PC-9 (cell line): ENCODE measurements around the gene CPD. TPM values are rescaled to one million over a fixed set of nuclear protein-coding genes. Genes with fewer than 3 reads are reported as not detected.

Experiments
- BruUV-seq: library from RNA; stranded (reverse); fragments of 400-500 nt; replicated peaks from 2 replicates; lab custom pipeline; 2021; lab: Mats Ljungman, UMichigan
- CTCF ChIA-PET: fragments of 300-600 bp; sonication (Branson Sonifier 250); formaldehyde crosslinking; loops from one replicate; lab custom pipeline; 2022; ENCODE audit warnings: antibody characterized with exemption; lab: Charles Lee
- POLR2A ChIA-PET: fragments of 300-600 bp; sonication (Branson Sonifier 250); formaldehyde crosslinking; loops from one replicate; lab custom pipeline; 2022; ENCODE audit warnings: antibody characterized with exemption; ENCODE audit not compliant: unreplicated experiment; lab: Charles Lee
- DNase-seq, 2 experiments: peaks; one replicate each; pipeline versions ENCODE4 v3.0.0 to v3.0.0-alpha.2; 2015 to 2022; ENCODE audit warnings: mixed read lengths in 1 of 2
- H2AFZ ChIP-seq: fragments of 200-600 bp; sonication (generic); 2 replicates; pipeline ENCODE4 v1.8.1; 2017; ENCODE audit warnings: antibody characterized with exemption
- H3F3A ChIP-seq: fragments of 200-600 bp; sonication (generic); 2 replicates; pipeline ENCODE4 v1.8.1; 2017; ENCODE audit warnings: antibody characterized with exemption, mild to moderate bottlenecking, low read depth; ENCODE audit not compliant: insufficient read depth
- H3K27ac ChIP-seq: fragments of 200-600 bp; sonication (generic); 2 replicates; pipeline ENCODE4 v1.6.1; 2016; ENCODE audit warnings: mixed run types
- H3K27me3 ChIP-seq: fragments of 200-600 bp; sonication (generic); 2 replicates; pipeline ENCODE4 v1.6.1; 2016; ENCODE audit warnings: low read depth, mixed run types; ENCODE audit not compliant: insufficient read depth
- H3K36me3 ChIP-seq: fragments of 200-600 bp; sonication (generic); 2 replicates; pipeline ENCODE4 v1.6.1; 2016; ENCODE audit warnings: low read depth, mixed run types
- H3K4me1 ChIP-seq: fragments of 200-600 bp; sonication (generic); replicated peaks from 2 replicates; pipeline ENCODE4 v1.6.1; 2016; ENCODE audit warnings: mixed run types; ENCODE audit not compliant: insufficient read depth
- H3K4me2 ChIP-seq: fragments of 200-600 bp; sonication (generic); 2 replicates; pipeline ENCODE4 v1.6.1; 2017; ENCODE audit warnings: mixed run types
- H3K4me3 ChIP-seq: fragments of 200-600 bp; sonication (generic); 2 replicates; pipeline ENCODE4 v1.6.1; 2016; ENCODE audit warnings: mixed run types
- H3K79me2 ChIP-seq: fragments of 200-600 bp; sonication (generic); 2 replicates; pipeline ENCODE4 v1.6.1; 2017; ENCODE audit warnings: low read depth, mixed run types
- H3K9me2 ChIP-seq: fragments of 200-600 bp; sonication (generic); 2 replicates; pipeline ENCODE4 v1.8.1; 2017; ENCODE audit warnings: mild to moderate bottlenecking; ENCODE audit not compliant: insufficient read depth
- H3K9me3 ChIP-seq: fragments of 200-600 bp; sonication (generic); 2 replicates; pipeline ENCODE4 v1.8.1; 2016; ENCODE audit warnings: low read depth; ENCODE audit not compliant: insufficient read depth
- H4K20me1 ChIP-seq: fragments of 200-600 bp; sonication (generic); 2 replicates; pipeline ENCODE4 v1.8.1; 2017; ENCODE audit not compliant: insufficient read depth
- CTCF ChIP-seq: fragments of 200-600 bp; sonication (generic); conservative IDR thresholded peaks from 2 replicates; pipeline ENCODE4 v1.6.1; 2017; ENCODE audit warnings: mixed run types, antibody characterized with exemption, mild to moderate bottlenecking, moderate library complexity
- EZH2 ChIP-seq: fragments of 200-600 bp; sonication (generic); IDR thresholded peaks from 2 replicates; pipeline ENCODE4 v1.8.0; 2017; ENCODE audit warnings: antibody characterized with exemption, low read depth
- intact Hi-C: fragments of 100-400 bp; cut with micrococcal nuclease; formaldehyde crosslinking; loops from one replicate; pipeline ENCODE4 v1.10.0; 2022; ENCODE audit not compliant: unreplicated experiment
- total RNA-seq: library from RNA; stranded (reverse); gene quantifications from 2 replicates; pipeline ENCODE4 v1.2.3, GENCODE V29; 2021

The CPD gene
- total RNA-seq, 1 experiment from 2014 or later = 55.0 TPM

- H3K4me1 ChIP-seq = peaks cover 11% of the 10 kb centered on the region
- intact Hi-C loops = loop anchor here (1.0 to 10.0 kb wide), 3 partner anchors 136 to 362 kb away; partner anchors contain the start of gene NSRP1
- no peak overlapping the region for H3K27ac ChIP-seq
- no peak for DNase-seq
- H3K36me3 ChIP-seq = peaks cover 15% of the 10 kb centered on the region; the same call in 1 of the 2 replicates
- peak overlapping the region; percentile 97 for H2AFZ ChIP-seq
- H3F3A ChIP-seq = peaks cover 15% of the 10 kb centered on the region; the same call in 1 of the 2 replicates
- peak overlapping the region; percentile 95 for H3K4me2 ChIP-seq
- TF ChIP-seq CTCF (no peak), EZH2 (no peak)
- H3K9me3 ChIP-seq = no peaks in the 10 kb centered on the region
- H3K27me3 ChIP-seq = no peaks in the 10 kb centered on the region
- peak overlapping the region; percentile 98; the same call in 1 of the 2 replicates for H3K4me3 ChIP-seq
- peaks cover 22% of the 10 kb centered on the region for H3K79me2 ChIP-seq
- ChIA-PET CTCF (interaction anchor here (0.5 to 2.1 kb wide), 5 partner anchors 132 to 333 kb away, joined by 3 to 10 read pairs (median 4); no protein-coding TSS in a partner anchor), POLR2A (interaction anchor here (0.5 to 0.9 kb wide), 5 partner anchors 39 to 545 kb away, joined by 3 to 10 read pairs (median 5); partner anchors contain the start of gene CRLF3)
- no peaks in the 10 kb centered on the region for H3K9me2 ChIP-seq
- BruUV-seq = no TSS peak
- H4K20me1 ChIP-seq = no peaks in the 10 kb centered on the region
Measured at GRCh38 chr17:30476726-30477082, 98.0 kb downstream of the CPD start.

- TF ChIP-seq EZH2 (no peak), CTCF (peak; percentile 78)
- peaks cover 17% of the 10 kb centered on the region; the same call in 1 of the 2 replicates for H3K36me3 ChIP-seq
- H3K4me2 ChIP-seq = peak within 1 kb of the TSS; percentile 95
- no peaks in the 10 kb centered on the region for H4K20me1 ChIP-seq
- H3K27me3 ChIP-seq = no peaks in the 10 kb centered on the region
- no TSS peak for BruUV-seq
- peak within 1 kb of the TSS; percentile 97 for H2AFZ ChIP-seq
- peaks cover 11% of the 10 kb centered on the region for H3K4me1 ChIP-seq
- intact Hi-C loops = loop anchor here (1.0 to 10.0 kb wide), 3 partner anchors 137 to 362 kb away; partner anchors contain the start of gene NSRP1
- H3K9me3 ChIP-seq = no peaks in the 10 kb centered on the region
- peaks cover 12% of the 10 kb centered on the region; the same call in 1 of the 2 replicates for H3F3A ChIP-seq
- peak within 1 kb of the TSS; percentile 98 for H3K4me3 ChIP-seq
- ChIA-PET POLR2A (interaction anchor here (0.5 to 0.9 kb wide), 5 partner anchors 40 to 546 kb away, joined by 3 to 8 read pairs (median 5); partner anchors contain the start of genes CRLF3 and RNF135), CTCF (interaction anchor here (0.7 to 2.1 kb wide), 4 partner anchors 133 to 233 kb away, joined by 3 to 10 read pairs (median 4); no protein-coding TSS in a partner anchor)
- H3K9me2 ChIP-seq = no peaks in the 10 kb centered on the region
- peaks cover 22% of the 10 kb centered on the region for H3K79me2 ChIP-seq
- H3K27ac ChIP-seq = peak within 1 kb of the TSS; percentile 45; the same call in 1 of the 2 replicates
- peak; percentile 86 for DNase-seq
Measured at GRCh38 chr17:30477083-30477773, 98.5 kb downstream of the CPD start, which contains the start of gene GOSR1. Gene GOSR1, plus strand, starts transcription at chr17:30477408. Its CDS starts 26 bp downstream, at chr17:30477434.

- Histone ChIP-seq H3K9me2 (no peaks in the 10 kb centered on the region), H3K4me2 (peak overlapping the region; percentile 95), H2AFZ (peak overlapping the region; percentile 97), H3K79me2 (peaks cover 22% of the 10 kb centered on the region), H3K4me1 (peaks cover 11% of the 10 kb centered on the region), H3F3A (peaks cover 12% of the 10 kb centered on the region; the same call in 1 of the 2 replicates), H3K27ac (peak overlapping the region; percentile 45; the same call in 1 of the 2 replicates), H3K9me3 (no peaks in the 10 kb centered on the region), H4K20me1 (peaks cover 4% of the 10 kb centered on the region; the same call in 1 of the 2 replicates), H3K4me3 (peak overlapping the region; percentile 98), H3K27me3 (no peaks in the 10 kb centered on the region), H3K36me3 (peaks cover 21% of the 10 kb centered on the region; the same call in 1 of the 2 replicates)
- BruUV-seq = no TSS peak
- ChIA-PET CTCF (interaction anchor here (0.6 to 2.1 kb wide), 3 partner anchors 12 to 137 kb away, joined by 3 to 10 read pairs (median 7); no protein-coding TSS in a partner anchor), POLR2A (interaction anchor here (0.6 to 0.9 kb wide), 2 partner anchors 182 to 347 kb away, joined by 4 to 5 read pairs; partner anchors contain the start of gene CRLF3)
- TF ChIP-seq CTCF (no peak), EZH2 (no peak)
- DNase-seq = no peak
- intact Hi-C loops = loop anchor here (1.0 to 10.0 kb wide), 3 partner anchors 137 to 363 kb away; partner anchors contain the start of gene NSRP1
Measured at GRCh38 chr17:30477774-30478115, 99.0 kb downstream of the CPD start.
